Suppressor macrophage (primary cell): ENCODE measurements around the gene LASP1NB.

Experiments
- DNase-seq, 4 experiments: peaks; one replicate each; pipeline ENCODE4 v3.0.0-alpha.2; 2020 to 2022

LASP1NB gene

DNA sequence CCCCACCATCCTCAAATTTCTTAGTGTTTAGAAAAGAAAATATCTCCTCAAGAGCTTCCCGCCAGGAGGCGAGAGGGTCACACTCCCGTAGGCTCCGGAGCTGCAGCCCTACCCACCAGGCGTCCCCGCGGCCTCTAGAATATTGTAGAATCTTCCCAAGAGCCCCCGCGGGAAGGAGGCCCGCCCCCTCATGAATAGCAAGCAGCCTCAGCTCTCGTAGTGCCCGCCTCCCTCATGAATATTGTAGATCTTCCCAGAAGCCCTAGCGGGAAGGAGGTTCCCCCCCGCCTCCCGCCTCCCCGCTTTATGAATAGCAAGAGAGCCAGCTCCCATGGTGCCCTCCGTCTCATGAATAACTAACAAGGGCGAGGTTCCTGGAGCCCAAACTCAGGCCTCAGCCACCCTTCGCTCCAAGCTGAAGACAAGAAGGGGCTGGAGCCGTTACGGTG, 41.9 kb downstream of the LASP1NB start, which contains the start of gene FBXO47:
Gene FBXO47 (minus strand): TSS at position 114 of the 449 bp plus-strand sequence. CDS start 4,378 bp downstream, outside the sequence.
- peak; percentile 71 to 93 (median 86) for DNase-seq

DNA sequence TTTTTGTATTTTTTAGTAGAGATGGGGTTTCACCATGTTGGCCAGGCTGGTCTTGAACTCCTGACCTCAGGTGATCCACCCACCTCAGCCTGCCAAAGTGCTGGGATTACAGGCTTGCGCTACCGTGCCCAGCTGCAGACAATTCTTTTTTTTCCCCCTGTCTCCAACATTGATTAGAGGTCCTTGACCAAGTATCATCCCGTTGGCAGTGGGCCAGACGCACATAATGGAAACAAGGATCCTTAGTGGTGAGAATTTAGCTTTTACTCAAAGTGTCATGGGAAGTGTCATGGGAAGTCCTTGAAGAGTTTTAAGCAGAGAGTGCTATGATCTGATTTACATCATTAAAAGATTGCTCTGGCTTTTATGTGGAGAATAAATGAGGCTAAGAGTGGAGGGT, 43.9 kb downstream of the LASP1NB start:
- DNase-seq, result no peak

DNA sequence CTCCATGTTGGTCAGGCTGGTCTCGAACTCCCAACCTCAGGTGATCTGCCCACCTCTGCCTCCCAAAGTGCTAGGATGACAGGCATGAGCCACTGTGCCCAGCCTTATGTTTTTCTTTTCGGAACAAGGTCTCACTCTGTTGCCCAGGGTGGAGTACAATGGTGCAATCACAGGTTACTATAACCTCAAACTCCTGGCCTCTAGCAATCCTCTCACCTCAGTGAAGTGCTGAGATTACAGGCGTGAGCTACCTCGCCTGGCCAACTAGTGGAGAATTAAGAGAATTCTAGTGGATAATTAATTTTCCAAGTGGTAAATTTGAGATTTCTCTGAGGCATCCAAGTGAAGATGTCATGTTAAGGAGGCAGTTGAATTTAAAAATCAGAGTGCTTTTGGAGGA, 44.7 kb downstream of the LASP1NB start:
- DNase-seq, result no peak

DNA sequence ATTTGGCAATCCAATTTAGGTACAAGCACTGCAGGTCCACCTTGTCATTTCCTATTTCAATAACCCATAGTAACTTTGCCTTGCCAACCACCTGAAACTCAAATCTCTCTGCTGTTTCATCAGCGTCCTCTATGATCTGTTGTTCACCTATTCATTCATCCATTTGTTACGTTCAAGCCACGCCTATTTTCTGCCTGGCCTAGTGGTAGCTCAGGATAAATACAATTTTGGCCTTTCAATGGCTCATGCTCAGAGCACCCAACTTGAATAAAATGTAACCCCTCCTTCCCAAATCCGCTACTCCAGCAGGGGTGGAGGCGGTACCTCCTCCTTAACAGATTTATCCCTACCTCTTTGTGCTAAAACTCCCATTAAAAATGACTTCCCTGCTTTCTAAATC, 45.4 kb downstream of the LASP1NB start:
- DNase-seq, result no peak

GRCh38 chr17:38976187-38976551, 50.8 kb downstream of the LASP1NB start:
- peak in 2 of 4 experiments; percentile 31 to 42 for DNase-seq

- DNase-seq, result no peak
These were observed 52.8 kb downstream of the LASP1NB start for GRCh38 chr17:38978180-38978579.
